Measurements from ENCODE around the gene RNU1-3. TPM values are rescaled to one million over a fixed set of nuclear protein-coding genes. Genes with fewer than 3 reads are reported as not detected.
A peak's percentile ranks its signal among the peaks of the same experiment; 100 is the strongest.

The RNU1-3 gene
- total and polyA plus RNA-seq, 9 of the 15 experiments (the other 6 are each of a cell fraction or from before 2014, with no cell fraction given), result under 0.01 to 32,823 (median 2,538) TPM; not detected in 4

DNA sequence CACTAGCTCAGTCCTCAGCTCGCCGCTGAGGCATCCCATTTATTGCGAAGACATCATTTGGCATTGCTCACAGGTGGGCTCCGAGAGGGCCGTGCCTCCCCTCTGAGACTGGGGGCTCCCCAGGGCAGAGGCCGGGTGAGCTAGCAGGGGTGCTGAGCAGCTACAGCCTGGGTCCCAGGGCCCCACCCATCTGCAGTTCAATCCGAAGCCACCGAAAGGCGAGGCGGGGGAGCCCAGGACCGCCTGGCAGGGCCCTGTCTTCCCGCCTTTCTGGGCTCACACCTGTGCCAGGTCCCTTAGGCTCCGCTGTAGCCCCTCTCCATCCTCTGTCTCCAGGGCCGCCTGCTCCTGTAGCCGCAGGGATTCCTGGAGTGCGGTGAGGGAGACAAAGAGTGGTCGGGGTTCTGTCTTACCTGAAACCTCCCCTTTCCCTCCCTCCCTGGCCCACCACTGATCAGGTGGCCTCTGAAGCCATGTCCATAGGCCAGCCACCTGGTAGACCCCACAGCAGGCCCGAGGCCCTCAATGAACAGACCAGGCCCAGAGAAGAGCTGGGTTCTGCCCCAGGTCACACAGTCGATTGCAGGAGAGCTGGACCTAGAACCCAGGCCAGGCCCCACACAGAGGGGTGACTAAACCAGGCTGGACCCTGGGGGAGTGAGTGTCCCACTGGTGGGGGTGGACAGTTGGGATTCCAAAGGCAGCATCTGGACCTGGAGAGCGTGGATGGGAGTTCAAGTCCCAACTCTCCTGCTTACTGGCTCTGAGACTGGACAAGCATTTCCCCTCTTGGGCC is 35.3 kb downstream of the RNU1-3 start (continued):
- TF ChIP-seq, protein P1, sequence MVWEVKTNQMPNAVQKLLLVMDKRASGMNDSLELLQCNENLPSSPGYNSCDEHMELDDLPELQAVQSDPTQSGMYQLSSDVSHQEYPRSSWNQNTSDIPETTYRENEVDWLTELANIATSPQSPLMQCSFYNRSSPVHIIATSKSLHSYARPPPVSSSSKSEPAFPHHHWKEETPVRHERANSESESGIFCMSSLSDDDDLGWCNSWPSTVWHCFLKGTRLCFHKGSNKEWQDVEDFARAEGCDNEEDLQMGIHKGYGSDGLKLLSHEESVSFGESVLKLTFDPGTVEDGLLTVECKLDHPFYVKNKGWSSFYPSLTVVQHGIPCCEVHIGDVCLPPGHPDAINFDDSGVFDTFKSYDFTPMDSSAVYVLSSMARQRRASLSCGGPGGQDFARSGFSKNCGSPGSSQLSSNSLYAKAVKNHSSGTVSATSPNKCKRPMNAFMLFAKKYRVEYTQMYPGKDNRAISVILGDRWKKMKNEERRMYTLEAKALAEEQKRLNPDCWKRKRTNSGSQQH (CRISPR knock-in tag; IDR thresholded peaks at IDR 0.05), result 0 out of 2 replicates have a peak, but pooled peaks have one; percentile 22
- TF ChIP-seq, protein P2, sequence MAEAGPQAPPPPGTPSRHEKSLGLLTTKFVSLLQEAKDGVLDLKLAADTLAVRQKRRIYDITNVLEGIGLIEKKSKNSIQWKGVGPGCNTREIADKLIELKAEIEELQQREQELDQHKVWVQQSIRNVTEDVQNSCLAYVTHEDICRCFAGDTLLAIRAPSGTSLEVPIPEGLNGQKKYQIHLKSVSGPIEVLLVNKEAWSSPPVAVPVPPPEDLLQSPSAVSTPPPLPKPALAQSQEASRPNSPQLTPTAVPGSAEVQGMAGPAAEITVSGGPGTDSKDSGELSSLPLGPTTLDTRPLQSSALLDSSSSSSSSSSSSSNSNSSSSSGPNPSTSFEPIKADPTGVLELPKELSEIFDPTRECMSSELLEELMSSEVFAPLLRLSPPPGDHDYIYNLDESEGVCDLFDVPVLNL (CRISPR knock-in tag; IDR thresholded peaks at IDR 0.05; ENCODE audit: low read depth), result no peak
- TF ChIP-seq, protein P3, sequence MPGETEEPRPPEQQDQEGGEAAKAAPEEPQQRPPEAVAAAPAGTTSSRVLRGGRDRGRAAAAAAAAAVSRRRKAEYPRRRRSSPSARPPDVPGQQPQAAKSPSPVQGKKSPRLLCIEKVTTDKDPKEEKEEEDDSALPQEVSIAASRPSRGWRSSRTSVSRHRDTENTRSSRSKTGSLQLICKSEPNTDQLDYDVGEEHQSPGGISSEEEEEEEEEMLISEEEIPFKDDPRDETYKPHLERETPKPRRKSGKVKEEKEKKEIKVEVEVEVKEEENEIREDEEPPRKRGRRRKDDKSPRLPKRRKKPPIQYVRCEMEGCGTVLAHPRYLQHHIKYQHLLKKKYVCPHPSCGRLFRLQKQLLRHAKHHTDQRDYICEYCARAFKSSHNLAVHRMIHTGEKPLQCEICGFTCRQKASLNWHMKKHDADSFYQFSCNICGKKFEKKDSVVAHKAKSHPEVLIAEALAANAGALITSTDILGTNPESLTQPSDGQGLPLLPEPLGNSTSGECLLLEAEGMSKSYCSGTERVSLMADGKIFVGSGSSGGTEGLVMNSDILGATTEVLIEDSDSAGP (CRISPR knock-in tag; IDR thresholded peaks at IDR 0.05), result no peak
- TF ChIP-seq CBFB (CRISPR knock-in tag; IDR thresholded peaks at IDR 0.05) (no peak; the same call in 1 of the 2 replicates), ZNF57 (CRISPR knock-in tag; IDR thresholded peaks at IDR 0.05) (peak; percentile 83; the same call in 1 of the 2 replicates), NCOA2 (IDR thresholded peaks at IDR 0.05; ENCODE audit: partially characterized antibody in 2 of 2) (no peak), EWSR1 (IDR thresholded peaks at IDR 0.05; ENCODE audit: borderline replicate concordance, low read depth, partially characterized antibody) (no peak)
- TF ChIP-seq, protein P4, sequence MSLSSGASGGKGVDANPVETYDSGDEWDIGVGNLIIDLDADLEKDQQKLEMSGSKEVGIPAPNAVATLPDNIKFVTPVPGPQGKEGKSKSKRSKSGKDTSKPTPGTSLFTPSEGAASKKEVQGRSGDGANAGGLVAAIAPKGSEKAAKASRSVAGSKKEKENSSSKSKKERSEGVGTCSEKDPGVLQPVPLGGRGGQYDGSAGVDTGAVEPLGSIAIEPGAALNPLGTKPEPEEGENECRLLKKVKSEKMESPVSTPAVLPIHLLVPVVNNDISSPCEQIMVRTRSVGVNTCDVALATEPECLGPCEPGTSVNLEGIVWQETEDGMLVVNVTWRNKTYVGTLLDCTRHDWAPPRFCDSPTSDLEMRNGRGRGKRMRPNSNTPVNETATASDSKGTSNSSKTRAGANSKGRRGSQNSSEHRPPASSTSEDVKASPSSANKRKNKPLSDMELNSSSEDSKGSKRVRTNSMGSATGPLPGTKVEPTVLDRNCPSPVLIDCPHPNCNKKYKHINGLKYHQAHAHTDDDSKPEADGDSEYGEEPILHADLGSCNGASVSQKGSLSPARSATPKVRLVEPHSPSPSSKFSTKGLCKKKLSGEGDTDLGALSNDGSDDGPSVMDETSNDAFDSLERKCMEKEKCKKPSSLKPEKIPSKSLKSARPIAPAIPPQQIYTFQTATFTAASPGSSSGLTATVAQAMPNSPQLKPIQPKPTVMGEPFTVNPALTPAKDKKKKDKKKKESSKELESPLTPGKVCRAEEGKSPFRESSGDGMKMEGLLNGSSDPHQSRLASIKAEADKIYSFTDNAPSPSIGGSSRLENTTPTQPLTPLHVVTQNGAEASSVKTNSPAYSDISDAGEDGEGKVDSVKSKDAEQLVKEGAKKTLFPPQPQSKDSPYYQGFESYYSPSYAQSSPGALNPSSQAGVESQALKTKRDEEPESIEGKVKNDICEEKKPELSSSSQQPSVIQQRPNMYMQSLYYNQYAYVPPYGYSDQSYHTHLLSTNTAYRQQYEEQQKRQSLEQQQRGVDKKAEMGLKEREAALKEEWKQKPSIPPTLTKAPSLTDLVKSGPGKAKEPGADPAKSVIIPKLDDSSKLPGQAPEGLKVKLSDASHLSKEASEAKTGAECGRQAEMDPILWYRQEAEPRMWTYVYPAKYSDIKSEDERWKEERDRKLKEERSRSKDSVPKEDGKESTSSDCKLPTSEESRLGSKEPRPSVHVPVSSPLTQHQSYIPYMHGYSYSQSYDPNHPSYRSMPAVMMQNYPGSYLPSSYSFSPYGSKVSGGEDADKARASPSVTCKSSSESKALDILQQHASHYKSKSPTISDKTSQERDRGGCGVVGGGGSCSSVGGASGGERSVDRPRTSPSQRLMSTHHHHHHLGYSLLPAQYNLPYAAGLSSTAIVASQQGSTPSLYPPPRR (CRISPR knock-in tag; IDR thresholded peaks at IDR 0.05; ENCODE audit: borderline replicate concordance), result no peak
- TF ChIP-seq, protein P5, sequence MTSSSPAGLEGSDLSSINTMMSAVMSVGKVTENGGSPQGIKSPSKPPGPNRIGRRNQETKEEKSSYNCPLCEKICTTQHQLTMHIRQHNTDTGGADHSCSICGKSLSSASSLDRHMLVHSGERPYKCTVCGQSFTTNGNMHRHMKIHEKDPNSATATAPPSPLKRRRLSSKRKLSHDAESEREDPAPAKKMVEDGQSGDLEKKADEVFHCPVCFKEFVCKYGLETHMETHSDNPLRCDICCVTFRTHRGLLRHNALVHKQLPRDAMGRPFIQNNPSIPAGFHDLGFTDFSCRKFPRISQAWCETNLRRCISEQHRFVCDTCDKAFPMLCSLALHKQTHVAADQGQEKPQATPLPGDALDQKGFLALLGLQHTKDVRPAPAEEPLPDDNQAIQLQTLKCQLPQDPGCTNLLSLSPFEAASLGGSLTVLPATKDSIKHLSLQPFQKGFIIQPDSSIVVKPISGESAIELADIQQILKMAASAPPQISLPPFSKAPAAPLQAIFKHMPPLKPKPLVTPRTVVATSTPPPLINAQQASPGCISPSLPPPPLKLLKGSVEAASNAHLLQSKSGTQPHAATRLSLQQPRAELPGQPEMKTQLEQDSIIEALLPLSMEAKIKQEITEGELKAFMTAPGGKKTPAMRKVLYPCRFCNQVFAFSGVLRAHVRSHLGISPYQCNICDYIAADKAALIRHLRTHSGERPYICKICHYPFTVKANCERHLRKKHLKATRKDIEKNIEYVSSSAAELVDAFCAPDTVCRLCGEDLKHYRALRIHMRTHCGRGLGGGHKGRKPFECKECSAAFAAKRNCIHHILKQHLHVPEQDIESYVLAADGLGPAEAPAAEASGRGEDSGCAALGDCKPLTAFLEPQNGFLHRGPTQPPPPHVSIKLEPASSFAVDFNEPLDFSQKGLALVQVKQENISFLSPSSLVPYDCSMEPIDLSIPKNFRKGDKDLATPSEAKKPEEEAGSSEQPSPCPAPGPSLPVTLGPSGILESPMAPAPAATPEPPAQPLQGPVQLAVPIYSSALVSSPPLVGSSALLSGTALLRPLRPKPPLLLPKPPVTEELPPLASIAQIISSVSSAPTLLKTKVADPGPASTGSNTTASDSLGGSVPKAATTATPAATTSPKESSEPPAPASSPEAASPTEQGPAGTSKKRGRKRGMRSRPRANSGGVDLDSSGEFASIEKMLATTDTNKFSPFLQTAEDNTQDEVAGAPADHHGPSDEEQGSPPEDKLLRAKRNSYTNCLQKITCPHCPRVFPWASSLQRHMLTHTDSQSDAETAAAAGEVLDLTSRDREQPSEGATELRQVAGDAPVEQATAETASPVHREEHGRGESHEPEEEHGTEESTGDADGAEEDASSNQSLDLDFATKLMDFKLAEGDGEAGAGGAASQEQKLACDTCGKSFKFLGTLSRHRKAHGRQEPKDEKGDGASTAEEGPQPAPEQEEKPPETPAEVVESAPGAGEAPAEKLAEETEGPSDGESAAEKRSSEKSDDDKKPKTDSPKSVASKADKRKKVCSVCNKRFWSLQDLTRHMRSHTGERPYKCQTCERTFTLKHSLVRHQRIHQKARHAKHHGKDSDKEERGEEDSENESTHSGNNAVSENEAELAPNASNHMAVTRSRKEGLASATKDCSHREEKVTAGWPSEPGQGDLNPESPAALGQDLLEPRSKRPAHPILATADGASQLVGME (CRISPR knock-in tag; IDR thresholded peaks at IDR 0.05), result peak; percentile 7; the same call in 1 of the 2 replicates
